GM12872 (cell line): ENCODE results near the gene HMCES.

Source experiments
- TF ChIP-seq, protein P1 (sequence below): IDR thresholded peaks from 3 replicates; pipeline ENCODE4 v1.5.1; 2011; ENCODE audit warnings: low read depth, mild to moderate bottlenecking, low read length, moderate library complexity; ENCODE audit not compliant: insufficient read depth

The HMCES gene

DNA sequence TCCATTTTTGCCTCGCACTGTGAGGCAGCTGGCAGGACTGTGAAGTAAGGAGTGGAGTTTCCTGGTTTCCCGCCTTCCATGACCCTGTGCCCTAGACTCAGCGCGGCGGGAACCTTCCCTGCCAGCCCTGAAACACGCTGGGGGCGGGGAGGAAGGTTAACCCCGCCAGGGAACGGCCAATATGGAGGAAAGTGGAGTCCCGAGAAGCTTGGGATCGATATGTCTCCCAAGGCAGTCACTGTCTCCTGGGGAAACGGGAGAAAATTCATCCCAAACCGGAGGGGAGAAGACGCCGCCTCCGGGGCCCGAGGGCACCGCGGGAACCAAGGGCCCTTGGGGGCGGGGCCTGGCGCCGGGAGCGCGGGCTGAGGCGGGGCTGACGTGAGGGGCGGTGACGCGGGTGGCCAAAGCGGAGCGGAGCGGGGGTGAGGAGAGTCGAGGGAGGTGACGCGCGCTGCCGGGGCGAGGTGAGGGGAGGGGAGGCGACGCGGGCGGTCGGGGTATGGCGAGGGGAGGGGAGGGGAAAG is at the start of gene HMCES:
Gene HMCES, plus strand, starts transcription at position 432 of the 527 bp plus-strand sequence. CDS start 863 bp downstream, outside the sequence.
- TF ChIP-seq, protein P1, sequence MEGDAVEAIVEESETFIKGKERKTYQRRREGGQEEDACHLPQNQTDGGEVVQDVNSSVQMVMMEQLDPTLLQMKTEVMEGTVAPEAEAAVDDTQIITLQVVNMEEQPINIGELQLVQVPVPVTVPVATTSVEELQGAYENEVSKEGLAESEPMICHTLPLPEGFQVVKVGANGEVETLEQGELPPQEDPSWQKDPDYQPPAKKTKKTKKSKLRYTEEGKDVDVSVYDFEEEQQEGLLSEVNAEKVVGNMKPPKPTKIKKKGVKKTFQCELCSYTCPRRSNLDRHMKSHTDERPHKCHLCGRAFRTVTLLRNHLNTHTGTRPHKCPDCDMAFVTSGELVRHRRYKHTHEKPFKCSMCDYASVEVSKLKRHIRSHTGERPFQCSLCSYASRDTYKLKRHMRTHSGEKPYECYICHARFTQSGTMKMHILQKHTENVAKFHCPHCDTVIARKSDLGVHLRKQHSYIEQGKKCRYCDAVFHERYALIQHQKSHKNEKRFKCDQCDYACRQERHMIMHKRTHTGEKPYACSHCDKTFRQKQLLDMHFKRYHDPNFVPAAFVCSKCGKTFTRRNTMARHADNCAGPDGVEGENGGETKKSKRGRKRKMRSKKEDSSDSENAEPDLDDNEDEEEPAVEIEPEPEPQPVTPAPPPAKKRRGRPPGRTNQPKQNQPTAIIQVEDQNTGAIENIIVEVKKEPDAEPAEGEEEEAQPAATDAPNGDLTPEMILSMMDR, result no peak

DNA sequence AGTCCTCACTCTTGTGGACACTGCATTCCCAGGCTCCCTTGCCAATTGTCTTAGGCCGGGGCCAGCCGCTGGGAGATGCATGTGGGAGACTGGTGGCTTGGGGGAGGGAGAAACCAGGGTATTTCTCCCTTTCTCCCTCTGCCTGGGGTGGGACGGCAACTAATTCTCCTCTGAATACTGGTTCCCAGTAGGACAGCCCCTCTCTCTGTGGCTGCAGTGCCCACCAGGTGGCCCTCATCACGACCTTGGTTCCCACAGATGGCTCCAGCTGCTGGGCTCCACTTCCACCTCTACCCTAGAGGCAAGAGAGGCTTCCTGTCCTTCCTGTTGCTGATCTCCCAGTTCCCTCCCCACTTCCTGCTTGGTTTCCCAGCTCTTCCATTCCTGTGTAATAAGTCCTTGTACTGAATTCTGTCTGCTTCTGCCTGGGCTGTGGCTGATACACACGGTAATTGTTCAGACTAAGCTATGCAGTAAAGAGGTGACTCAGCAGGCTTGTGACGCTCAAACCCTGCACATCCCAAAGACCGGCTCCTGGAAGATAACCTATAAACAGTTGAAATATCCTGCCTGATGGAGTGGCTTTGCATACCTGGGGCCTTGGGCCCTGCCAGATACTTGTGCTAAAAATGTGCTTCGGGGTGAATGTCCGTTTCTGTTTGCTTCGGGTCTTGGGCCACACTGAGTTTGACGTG is 49.6 kb upstream of the HMCES start:
- TF ChIP-seq, protein P1, result 0 out of 3 replicates have a peak, but pooled peaks have one; percentile 2

- TF ChIP-seq, protein P1, result no peak
Measured at GRCh38 chr3:129230311-129231019, 48.2 kb upstream of the HMCES start.

DNA sequence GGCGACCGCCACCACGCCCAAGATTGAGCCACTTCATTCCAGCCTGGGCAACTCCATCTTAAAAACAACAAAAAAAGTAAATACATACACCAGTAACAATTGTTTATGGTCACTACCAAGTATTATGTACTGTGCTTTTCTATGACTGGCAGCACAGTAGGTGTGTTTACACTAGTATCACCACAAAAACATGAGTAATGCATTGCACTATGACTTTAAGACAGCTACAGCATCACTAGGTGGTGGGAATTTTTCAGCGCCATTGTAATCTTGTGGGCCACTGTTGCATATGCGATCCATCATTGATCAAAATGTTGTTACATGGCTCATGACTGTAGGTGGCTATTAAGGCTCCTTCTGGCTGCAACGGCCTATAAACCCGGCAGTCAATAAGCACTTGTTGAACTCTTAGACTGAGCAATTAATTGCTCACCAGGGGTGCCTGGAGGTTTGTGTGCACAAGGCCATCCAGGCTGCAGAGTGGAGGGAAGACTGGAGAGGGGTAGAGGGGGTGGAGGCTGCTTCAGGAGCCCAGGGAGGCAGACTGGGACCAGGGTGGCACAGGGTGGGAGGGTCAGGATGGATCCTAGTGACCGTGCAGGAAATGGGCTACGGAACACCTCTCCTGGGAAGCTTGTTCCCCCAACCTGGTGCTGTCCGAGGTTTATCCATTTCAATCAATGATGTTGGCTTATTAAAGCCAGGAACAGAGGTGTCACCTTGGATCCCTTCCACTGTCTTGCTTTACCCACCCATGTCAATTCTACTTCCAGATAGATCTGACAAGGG is 47.1 kb upstream of the HMCES start:
- TF ChIP-seq, protein P1, result no peak

DNA sequence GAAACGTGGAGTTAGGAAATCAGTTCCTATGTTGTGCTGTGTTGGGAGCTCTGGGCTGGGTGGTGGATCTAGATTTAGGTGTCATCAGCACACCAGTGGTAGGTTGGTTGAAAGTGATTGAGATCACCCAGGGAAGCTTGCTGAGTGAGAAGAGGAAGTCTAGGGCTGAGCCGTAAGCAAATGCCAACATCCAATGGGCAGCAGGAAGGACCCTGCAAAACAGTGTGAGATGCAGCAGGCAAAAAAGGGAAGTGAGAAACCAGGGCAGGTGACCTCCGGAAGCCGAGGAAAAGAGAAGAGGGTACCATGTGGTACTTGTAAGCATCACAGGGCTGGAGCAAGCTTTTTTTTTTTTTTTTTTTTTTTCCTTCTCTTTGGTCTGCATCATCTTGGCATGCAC is 45.1 kb upstream of the HMCES start:
- TF ChIP-seq, protein P1, result no peak

DNA sequence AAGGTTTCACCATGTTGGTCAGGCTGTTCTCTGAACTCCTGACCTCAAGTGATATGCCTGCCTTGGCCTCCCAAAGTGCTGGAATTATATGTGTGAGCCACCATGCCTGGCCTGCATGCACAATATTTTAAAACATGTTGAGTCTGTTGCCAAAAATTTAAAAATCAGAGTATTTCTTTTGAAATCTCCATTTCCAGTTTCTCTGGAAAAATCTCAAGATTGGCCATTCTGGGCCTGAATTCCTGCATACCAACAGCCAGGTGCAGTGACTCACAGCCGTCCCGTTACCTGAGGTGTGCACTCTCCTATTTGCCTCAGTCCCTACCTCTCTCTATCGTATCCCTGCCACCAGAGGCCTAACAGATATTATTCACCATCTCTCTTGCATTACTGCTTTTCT is 44.2 kb upstream of the HMCES start:
- TF ChIP-seq, protein P1, result no peak

DNA sequence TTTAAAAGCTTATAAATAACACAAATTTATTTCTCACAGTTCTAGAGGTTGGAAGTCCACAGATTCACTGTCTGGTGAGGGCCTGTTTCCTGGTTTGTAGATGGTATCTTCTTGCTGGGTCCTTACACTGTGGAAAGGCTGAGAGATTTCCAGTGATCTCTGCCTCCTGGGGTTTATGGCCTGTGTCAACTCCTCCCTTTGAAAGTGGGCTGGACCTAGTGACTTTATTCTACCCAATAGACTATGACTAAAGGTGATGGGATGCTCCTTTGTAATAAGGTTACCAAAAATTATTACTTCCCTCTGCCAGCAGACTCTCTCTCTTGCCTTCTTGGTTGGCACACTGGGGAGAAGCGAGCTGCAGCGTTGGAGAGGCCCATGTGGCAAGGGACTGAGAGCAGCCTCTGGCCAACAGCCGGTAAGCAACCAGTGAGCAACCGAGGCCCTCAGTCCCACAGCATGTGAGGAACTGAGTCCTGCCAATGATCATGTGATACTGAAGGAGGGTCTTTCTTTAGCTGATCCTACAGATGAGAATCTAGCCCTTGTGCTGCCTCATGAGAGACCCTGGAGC is 43.2 kb upstream of the HMCES start:
- TF ChIP-seq, protein P1, result no peak
